ENCODE data around the gene FXYD6.

FXYD6 gene

DNA sequence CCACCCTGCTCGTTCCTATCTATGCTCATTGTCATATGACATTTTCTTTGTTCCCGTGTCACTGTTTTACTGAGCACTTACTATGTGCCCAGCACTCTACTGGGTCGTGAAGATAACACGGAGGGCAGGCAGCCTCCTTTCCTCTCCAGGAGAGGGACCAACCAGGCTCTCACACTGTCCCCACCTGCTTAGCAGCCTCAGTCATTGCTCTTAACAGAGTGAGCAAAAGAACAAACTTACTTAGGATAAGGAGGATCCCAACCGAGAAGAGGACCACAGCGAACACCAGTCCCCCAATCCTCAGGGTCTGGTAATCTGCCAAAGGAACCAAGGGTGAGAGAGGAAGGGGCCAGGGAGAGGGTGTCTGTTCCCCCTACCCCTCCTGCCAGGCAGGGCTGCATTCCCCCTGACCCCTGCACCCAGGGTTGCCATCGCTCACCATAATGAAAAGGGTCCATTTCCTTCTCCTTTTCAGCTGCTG, 34.9 kb downstream of the FXYD6 start:
- no peak for DNase-seq

- no peak for DNase-seq
These were observed 35.4 kb downstream of the FXYD6 start for GRCh38 chr11:117840881-117841550.

GRCh38 chr11:117839936-117840813, 36.3 kb downstream of the FXYD6 start:
- no peak for DNase-seq

DNA sequence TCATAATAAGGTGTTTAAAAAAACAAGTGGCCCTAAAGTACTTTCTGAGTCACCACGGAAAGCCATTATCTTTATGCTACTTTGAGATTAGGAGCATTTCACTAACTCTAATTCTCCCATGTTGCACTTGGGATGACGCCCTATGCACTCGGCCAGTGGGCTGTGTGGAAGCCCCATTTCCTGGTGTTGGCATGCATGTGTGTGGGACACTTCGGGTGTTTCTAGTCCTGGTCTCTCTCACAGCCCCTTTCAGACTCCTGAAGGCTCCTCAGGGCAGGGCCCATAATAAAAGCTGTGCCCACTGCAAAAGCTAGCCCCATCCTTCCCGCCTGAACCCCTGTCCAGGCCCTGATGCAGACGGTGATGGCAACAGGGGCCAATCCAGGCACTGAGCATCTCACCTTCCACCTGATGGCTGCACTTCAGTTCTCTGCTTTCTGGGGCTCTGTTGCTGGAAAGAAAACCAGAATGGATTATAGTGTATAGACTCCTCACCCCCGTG, 37.0 kb downstream of the FXYD6 start:
- no peak for DNase-seq

GRCh38 chr11:117838901-117839300, 37.6 kb downstream of the FXYD6 start:
- DNase-seq = no peak

GRCh38 chr11:117837791-117838190, 38.7 kb downstream of the FXYD6 start:
- DNase-seq = no peak

GRCh38 chr11:117837070-117837776, 39.2 kb downstream of the FXYD6 start:
- DNase-seq = no peak

DNA sequence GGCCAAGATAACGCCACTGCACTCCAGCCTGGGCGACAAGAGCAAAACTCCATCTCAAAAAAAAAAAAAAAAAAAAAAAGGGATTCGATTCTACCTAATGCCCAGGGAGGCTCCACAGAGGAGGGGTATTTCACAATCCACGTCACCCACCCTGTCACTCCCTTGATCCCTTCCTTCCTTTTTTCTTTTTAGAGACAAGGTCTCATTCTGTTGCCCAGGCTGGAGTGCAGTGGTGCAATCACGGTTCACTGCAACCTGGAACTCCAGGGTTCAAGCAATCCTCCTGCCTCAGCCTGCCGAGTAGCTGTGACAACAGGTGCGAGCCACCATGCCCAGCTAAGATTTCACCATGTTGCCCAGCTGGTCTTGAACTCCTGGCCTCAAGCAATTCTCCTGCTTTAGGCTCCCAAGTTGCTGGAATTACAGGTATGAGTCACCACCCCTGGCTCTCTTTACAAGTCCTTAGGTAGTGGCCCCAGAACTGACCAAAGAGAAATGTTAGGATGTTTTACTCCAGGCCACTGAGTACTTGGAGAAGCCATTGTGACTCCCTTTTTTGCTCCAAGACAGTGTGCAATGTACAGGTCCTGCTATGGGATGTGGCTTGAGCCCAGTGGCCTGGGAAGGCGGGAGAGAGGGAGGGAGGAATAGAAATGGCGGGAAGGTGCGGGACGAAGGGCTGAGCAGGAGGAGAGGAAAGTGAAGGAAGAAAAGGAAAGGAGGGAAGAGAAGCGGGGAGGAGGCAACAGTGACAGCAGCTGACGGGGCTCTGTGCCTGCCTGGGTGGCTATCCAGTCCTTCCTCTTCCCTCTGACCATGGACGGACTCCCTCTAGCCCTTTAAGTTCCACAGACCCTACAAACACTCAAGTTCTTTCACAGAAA, 40.1 kb downstream of the FXYD6 start:
- DNase-seq = no peak

- DNase-seq = no peak
These were observed 40.9 kb downstream of the FXYD6 start for GRCh38 chr11:117835576-117835975.

- no peak for DNase-seq
These were observed 41.5 kb downstream of the FXYD6 start for GRCh38 chr11:117834838-117835443.

DNA sequence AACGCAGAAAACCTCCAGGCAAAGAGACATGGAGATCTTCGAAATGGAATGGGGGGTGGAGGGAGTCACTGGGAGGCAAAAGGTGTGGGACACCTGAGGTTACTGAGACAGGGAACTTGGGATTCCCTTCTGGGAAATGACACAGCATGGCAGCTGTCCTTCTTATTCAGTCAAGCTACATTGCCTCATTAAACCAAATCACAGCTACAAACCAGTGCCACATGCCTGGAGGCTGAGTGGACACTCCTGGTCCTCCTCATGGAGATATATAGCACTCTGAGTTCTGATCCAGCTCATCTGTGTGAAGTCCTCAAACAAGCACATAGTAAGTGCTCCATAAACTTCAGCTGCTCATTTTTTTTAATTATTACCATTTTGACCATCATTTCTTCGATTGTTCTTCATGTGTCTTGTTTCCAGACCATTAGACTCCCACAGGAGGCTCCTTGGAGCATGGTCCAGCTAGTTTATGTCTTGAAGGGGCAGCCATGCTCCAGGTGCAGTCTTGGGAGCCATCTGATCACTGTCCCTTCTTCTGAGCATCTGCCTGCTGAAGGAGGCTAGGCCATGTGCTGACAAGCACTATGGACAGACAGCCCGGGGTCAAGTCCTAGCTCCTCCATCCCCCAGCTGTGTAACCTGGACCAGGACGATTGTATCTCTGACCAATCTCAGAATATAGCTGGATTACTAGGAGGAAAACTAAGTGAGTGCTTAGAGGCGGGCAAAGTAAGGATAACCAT, 42.2 kb downstream of the FXYD6 start:
- DNase-seq = no peak

DNA sequence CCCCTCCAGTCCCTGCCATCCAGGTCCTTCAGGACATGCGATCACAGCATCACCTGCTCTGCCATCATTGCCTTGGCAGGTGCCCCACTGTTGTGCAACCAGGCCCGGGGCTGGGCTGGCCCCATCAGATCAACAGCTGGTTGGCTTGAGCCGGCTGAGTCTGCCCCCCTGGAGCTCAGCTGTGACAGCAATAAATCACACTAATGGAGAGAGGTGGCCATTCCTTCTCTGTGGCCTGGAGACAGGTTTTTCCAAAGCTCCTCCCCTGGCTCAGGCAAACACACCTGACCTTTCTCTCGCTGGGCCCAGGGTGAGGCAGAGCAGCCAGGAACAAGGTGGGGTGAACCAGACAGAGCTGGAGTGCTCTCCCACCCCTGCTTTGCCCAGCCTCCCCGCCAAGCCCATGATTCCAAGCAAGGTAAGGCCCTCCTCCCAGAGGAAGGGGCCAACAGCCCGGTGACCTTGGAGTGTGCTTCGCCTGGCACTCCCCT, 43.0 kb downstream of the FXYD6 start:
- no peak for DNase-seq

DNA sequence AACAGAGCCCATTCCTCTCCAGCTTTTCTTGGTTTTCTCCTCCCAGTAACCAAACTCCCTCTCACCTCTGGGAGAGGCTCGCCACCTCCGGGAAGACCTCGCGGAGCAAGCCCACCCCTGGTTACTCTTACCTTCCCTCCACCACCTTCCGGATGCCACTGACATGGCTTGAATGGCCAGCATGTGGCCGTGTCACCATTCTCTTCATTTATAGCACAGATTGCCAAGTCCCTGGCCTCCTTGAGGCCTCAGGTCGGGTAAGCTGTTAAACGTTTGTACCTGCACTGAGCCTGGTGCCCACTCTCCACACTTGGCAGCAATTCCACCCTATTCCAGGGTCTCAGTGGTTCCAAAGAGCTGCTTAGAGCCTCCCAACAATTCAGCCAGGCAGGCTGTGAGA, 43.9 kb downstream of the FXYD6 start:
- DNase-seq = no peak

DNA sequence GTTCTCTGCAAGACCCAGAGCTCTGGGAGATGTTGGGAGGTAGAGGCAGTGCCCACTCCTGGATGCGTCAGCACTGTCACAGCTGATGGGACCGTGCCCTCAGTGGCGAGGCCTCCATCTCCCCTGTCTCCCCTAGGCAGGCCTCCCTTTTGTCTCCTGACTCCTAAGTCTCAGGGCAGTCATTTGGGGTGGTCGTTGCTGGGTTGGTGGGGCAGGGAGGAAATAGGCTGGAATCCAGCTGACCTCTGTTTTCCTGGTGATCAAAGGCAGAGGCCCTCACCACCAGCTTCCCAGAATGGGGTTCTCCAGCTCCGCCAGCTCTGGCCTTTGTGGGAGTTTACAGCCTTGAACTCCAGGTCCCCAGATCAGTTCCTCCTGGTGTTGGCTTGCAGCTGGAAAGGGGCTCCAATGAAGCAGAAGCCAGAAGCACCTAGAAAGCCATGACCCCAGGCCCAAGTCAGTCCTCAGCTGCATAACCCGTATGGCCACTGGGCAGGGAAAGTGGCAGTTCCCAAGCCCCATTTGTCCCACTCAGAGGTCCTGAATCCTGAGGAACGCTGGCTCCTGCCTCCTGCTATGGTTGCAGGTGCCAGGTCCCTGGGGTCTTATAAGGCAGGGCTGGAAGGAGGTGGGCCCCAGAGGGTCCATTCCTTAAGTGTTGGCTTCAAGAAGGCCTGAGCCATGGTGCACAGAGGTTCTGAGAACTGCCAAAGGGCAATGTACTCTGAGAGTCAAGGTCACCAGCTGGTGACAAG, 44.6 kb downstream of the FXYD6 start:
- DNase-seq = no peak

DNA sequence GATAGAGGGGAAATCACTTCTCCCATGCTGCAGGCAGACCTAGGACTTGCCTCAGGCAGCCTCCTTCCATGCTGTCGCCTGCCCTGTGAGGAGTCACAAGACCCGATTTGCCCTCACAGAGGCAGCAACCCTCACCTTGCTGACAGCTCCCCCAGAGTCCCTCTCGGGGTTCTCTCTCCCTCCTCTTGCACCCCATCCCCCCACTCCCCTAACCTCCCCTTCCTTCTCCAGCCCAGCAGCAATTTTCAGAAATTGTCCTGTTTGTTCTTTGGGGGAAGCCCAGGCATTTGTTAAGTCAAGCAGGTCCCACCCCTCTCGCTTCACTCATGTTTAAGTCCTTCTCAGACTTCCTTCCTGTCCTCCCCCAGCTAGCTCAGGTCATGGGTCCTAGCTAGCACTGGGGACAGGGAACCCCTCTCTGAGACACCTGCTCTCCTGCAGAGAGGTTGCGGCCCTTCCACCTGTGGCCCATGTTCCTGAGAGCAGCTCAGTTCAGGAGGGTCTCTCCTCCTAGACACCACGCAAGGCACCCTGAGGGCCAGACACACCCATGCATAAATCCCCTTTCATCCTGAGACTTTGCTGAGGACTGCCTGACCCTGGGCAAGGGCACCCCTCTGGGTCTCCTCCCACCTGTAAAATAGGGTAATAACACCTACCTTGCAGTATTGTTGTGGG, 45.6 kb downstream of the FXYD6 start:
- DNase-seq = no peak

DNA sequence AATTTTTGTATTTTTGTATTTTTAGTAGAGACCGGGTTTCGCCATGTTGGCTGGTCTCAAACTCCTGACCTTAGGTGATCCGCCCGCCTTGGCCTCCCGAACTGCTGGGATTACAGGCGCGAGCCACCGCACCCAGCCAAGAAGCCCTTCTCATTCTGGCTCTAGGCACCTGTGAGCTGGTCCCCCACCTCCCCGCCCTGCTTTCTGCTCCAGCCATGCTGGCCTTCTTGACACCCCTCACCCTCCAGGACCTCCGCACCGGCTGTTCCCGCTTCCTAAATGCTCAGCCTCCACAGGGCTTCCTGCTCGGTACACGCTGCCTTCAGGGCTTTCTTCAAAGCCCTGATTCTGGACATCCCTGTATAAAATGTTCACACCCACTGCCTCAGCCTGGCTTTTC, 46.4 kb downstream of the FXYD6 start:
- DNase-seq = no peak

DNA sequence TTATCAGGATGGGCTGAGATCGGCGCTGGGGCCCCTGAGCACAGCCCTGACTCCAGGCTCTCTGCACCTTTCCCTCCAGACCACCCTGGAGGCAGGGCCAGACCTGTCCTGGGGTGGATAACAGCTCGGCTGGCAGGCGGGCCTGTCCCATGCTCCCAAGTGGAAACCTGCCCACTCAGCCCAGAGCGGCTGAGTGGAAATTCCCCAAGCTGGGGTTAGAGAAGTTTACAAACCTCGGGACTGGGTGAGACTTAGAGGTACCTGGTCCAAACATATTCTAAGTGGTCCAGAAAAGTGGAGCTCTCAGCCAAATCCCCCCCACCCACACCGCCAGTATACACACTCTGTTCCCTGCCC, 47.1 kb downstream of the FXYD6 start:
- DNase-seq = no peak

GRCh38 chr11:117828611-117829368, 47.7 kb downstream of the FXYD6 start:
- DNase-seq = peak; percentile 53

All from kidney glomerular epithelial cell (primary cell).